HG02571 (cell line): ENCODE measurements around the gene PPP2R5B.

Experiments
- ATAC-seq: cut with Tn5 transposase; IDR thresholded peaks from one replicate; pipeline ENCODE4 v1.9.1; 2021; ENCODE audit warnings: mild to moderate bottlenecking, moderate library complexity; ENCODE audit not compliant: unreplicated experiment

The PPP2R5B gene

DNA sequence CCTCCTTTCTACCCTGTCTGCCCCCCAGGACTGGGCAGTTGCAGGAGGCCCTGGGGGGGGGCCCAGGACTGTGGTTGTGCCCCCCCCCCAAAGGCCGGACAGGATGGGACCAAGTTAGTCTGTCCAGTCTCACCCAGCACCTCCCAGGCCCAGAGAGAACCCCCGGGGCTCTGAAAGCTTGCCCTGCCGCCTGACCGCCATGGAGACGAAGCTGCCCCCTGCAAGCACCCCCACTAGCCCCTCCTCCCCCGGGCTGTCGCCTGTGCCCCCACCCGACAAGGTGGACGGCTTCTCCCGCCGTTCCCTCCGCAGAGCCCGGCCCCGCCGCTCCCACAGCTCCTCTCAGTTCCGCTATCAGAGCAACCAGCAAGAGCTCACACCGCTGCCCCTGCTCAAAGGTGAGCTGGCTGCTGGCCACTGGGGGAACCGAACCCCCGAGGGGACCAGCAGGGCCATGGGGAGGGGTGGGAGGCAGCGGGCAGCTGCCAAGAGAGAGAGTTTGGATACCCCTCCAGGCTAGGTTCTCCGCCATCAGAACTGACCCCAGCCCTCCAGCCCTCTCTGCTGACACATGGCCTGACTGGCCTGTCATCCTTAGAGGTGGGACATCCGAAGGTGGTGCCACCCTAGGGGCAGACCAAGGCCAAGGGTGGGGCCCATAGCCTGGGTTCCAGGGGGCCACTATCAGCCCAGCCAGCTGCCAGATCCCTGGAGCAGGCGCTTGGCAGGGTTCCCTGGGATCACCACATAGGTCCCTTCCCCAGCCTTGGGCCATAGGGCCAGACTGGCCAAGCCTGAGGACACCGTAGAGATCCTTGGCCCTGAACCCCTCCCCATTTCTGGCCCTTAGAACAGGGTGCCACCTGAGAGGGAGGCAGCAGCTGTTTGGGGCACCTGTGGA is 1.3 kb downstream of the PPP2R5B start:
- ATAC-seq, result no peak

DNA sequence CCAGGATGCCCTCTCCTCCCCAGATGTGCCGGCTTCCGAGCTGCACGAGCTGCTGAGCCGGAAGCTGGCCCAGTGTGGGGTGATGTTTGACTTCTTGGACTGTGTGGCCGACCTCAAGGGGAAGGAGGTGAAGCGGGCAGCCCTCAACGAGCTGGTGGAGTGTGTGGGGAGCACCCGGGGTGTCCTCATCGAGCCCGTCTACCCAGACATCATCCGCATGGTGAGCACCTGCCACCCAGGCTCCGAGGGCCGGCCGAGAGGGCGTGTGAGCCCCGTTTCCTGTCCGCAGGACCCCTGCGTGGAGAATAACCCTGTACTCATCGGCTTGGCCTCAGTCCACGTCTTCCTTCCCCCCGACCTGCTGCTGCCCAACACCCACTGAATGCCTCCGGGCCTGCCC is 2.2 kb downstream of the PPP2R5B start:
- ATAC-seq, result no peak

DNA sequence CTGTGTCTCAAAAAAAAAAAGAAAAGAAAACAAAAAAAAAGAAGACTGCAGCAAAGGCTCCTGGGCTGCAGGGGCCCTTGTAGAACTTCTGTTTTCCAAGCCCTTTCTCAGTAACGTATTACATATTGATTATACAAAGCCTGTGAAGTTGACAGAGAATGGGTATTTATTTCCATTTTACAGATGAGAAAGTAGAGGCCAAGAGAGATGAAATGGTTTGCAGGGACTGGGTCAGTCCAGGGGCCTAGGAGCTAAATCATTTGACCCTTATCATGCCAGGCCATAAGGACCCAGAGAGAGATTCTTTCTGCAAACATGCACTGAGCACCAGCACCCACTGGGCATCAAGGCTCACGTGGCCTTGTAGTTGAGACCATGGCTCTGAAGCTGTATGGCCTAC is 4.5 kb downstream of the PPP2R5B start:
- no peak for ATAC-seq

DNA sequence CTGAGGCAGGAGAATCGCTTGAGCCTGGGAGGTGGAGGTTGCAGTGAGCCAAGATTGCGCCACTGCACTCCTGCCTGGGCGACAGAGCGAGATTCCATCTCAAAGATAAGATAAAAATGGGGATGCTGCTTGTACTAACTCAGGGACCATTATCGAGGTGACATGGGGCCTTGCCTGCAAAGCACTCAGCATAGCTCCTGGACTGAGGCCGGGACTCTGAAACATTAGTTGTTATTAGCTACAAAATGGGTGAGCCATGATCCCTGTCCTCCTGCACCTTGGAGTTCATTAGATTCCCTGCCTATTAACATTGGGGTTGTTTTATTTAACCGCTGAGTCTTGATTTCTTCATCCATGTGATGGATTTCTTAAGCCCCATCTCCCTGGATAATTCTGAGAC is 5.1 kb downstream of the PPP2R5B start:
- no peak for ATAC-seq

DNA sequence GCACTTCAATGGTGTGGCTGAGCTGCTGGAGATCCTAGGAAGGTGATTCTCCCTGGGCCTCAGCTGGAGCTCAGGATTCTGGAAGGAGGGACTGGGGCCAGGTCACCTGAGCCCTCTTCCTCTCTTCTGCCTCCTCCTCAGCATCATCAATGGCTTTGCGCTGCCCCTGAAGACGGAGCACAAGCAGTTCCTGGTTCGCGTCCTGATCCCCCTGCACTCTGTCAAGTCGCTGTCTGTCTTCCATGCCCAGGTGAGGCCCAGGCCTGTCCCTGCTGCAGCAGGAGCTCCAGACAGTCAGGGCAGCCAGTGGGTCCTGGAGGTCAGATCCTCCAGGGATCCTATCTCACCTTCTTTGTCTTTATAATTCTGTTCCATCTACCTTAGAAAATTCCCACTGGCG is 5.9 kb downstream of the PPP2R5B start:
- no peak for ATAC-seq

DNA sequence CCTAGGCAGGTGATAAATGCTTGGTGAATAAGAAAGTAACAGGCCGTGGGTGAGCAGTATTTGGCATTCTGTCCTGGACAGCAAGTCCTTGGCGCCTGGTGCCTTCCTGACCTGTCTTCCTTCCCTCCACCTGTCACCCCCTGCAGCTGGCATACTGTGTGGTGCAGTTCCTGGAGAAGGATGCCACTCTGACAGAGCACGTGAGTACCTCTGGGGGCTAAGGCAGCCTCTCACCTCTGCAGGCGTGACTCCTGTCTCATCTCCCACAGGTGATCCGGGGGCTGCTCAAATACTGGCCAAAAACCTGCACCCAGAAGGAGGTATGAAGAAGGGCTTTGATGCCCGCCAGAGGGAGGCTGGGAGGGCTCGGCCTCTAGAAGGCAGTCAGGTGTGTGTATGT is 6.8 kb downstream of the PPP2R5B start:
- no peak for ATAC-seq

DNA sequence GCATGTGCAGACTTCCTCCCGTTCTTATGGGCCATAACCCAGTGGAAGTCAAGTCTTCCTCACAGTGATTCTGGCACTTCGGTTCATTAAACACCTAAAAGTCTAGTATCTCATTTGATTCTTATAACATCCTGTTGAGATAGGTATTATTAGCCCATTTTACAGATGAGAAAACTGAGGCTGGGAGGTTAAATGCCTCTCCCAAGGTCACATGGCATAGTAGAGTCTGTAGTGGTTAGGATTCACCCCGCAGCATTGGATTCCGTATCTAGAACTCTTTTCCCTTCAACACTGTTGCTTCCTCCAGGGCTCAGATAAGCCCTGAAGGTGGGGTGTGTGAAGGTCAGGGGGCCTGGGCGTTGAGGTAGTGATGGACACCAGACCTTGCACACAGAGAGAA is 7.8 kb downstream of the PPP2R5B start:
- ATAC-seq, result no peak

DNA sequence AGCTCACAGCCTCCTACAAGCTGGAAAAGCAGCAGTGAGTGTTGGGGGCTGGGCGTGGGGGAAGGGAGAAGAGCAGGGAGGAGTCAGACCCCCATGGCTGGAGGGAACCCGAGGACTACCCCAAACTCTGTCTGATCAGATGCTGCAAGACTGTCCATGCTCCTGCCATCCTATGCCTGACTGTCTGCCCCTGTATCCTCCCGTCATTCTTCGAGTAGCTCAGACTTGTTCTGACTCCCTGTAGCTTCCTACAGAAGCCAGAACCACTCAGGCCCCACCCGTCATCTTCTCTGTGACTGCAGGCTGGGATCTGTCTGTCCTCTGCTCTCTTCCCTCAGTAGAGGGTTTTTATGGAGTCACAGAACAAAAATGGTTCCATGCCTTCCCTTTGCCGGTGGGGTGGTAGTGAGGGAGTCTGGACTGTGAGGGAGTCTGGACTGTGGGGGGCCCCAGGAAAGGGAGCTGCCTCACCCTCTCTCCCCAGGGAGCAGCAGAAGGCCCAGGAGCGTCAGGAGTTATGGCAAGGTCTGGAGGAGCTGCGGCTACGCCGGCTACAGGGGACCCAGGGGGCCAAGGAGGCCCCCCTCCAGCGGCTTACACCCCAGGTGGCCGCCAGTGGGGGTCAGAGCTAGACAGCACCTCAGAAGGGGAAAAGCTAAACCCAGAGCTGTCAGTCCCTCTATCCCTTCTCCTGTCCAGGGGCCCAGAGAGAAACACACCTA is 8.9 kb downstream of the PPP2R5B start:
- no peak for ATAC-seq

DNA sequence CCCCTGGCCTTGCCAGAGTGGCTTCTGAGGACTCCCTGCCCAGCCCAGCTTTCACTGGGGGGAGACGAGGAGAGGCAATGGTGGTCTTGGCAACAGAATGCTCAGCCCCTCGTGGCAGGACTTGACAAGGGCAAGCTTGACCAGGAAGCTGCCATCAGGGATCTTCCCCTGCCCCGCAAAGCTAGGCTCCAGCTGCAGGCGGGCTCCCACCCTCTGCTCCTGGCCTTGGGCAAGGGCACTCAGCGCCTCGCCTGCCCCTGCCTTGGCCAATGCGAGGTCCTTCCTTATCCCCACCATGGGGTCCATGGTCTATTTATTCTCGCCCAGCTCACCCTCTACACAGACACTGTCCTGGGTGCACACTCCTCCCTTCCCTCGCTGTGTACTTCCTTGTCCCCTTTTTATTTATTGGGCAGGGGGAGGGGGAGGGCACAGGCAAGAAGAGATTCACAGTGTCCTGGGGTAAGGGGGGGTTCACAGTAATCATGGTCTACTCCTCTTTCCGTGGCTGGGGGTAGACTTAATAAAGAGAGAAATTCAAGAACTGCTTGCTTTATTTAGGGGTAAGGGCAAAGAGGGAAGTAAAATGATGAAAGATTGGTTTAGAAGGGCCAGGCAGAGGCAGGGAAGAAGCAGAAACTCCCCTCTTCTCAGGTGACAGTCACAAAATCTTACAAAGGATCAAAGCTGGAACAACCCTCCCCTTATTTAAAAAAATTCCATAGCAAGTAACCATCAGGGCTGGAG is 9.6 kb downstream of the PPP2R5B start:
- no peak for ATAC-seq

DNA sequence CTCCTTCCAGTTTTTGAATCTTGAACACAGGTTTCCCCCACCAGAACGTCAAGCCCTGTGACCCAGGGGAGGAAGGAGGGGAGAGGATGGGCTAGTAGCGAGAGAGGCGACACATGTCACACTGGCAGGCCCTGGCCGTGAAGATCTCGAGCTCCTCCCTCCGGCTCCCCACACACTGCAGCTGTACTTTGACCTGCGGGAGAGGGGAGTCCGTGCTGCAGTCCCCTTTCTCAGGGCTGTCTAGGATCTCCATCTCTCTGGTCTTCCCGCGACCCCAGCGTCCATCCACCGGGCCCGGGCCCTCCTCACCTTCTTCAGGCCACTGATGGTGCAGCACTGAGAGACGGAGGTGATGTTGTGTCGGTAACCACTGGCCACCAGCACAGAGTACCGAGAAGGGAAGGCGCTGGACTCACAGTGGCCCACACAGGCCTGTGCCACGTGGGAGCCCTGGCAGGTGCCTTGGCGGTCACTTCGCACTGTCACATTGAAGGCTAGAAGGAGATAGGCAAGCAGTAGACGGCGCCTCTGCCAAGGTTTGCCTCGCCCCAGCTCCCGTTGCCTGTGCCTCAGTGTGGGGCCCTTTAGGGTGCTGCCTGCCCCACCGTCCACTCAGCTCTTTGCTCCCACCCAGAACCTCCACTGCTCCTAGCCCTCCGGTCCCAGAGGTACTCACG is 10.3 kb downstream of the PPP2R5B start:
- no peak for ATAC-seq

DNA sequence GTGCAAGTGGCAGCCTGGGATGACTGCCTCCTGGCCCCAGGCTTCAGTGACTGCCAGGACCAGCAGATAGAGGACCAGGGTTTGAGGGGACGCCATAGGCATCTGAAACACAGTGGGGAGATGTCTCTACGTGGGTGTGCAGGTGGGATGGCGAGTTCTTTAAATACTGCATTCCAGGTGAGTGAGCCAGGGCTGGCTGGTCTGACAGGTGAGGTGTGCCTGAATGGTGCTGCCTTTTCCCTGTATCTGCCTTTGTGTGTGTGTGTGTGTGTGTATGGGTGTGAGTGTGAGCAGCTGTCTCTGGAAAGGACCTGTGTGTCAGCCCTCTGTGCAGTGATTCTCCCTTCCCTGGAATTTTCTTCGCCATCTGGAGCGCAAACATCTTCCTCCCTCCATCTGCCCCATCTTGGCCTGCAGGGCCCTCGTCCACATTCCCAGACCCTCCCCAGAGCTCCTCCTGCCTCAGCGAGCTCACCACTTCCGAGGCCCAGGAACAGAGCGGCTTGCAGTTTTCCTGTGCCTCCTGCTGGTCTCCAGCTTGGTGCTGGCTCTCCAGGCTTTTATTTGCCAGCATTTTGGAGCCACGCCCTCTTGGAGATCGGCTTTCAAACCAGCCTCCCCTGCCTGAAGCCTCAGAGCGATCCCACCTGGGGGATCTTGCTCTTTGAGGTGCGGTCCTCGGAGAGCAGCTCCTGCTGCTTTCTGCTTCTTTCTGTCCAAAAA is 11.0 kb downstream of the PPP2R5B start, which contains the start of gene GPHA2:
GPHA2 (minus strand) TSS at position 535 of the 723 bp plus-strand sequence; CDS start at position 102, 433 bp downstream.
- ATAC-seq, result no peak

DNA sequence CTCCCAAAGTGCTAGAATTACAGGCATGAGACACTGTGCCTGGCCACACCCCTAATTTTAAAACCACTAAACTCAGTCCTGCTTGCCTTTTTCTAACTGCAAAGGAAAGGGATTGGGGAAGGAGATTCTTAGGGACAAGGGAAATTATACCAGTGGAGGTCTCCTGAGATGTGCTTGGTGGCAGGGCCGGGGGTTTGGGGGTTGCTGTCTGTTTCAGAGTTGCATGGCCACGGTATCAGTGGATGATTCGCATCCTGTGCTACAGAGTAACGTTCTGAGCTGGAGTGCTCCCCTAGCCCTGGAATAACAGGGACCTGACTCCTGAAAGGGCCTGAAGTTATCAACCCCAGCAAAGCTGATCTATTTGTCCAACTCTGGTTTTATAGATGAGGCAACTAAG is 12.1 kb downstream of the PPP2R5B start:
- ATAC-seq, result no peak

DNA sequence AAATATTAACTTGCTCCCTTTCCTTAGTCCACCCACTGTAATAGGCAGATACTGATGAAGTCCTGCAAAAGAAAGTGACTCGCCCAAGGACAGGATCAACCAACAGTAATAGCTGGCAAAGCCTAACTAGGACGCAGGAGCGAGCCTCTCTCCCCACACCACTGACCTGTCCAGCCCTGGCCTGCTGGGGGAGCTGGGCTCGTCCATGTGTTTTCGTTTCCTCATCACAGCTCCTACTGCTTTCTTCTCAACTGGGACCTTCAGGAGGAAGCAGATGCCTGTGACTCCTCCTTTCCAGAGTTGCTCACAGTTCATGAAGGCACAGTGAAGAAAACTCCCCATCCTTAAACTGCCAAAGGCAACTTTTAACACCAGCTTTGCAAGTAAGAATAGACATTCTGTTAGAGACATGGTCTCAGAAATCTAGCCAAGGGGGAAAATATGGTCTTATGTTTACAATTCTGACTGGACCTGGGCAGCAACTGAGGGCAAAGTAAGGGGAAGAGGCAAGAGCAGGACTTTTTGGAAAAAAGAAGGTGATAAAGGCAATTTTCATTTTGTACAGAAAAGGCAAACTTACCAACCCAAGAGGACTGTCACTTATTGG is 22.8 kb downstream of the PPP2R5B start:
- no peak for ATAC-seq

DNA sequence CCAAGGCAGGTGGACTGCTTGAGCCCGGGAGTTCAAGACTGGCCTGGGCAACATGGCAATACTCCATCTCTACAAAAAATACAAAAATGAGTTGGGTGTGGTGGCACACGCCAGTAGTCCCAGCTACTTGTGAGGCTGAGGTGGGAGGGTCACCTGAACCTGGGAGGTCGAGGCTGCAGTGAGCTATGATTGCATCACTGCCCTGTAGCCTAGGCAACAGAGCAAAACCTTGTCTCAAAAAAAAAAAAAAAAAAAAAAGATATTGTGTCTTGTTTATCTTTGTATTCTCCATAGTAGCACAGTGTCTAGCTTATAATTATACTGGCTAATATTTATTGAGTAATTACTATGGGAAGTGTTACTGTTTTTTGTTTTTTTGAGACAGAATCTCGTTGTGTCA is 27.0 kb downstream of the PPP2R5B start:
- no peak for ATAC-seq

DNA sequence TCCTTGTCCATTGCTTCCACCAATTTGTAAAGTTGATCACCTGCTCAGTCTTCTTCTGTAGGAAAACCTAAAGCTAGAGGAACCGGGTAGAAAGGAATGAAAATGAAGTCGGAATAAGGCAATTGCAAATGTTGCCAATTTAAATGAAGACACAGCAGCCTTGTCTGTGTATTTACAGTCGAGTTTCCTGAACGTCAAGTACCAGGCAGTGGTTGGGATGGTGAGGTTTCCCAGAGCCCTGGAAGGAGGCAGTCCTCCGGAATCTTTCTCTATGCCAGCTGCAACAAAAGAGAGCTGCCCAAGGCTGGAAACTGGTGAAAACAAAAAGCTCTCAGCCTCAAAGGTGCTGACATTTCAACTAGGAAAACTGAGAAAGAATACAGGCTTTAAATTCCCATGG is 29.7 kb downstream of the PPP2R5B start:
- ATAC-seq, result no peak

DNA sequence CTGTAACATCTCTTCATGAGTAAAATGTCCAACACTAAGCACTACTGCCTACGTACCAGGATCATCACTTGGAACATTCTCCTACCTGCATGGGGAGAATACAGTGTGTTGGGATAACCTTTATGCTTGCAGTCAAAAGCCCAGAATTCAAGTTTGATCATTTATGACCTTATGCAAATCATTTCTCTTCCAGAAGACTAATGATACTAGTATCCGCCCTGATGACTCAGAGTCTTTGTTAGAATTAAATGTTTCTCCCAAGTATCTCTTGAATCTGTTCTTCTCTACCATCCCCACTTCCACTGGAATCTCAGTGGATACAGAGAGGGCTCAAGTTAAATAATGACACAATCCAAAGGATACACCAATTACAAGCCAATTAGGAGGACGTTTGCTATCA is 35.0 kb downstream of the PPP2R5B start:
- no peak for ATAC-seq

DNA sequence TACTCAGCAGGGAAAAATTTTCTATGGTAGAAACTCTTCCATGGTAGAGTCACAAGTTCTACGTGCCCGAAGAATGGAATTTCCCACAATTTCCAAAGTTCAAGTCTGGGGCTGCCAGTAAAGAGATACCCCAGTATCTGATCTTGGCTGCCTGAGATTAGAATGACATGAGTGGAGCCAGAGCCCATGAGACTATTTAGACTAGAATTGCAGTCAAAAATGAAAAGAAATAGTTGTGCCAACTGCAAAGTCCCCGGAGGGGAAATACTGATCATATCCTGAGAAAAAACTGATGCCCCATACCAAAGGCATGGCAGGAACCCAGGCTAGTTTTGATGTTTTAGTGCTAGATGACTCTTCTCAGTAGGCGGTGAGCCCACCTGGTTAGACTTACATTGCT is 36.2 kb downstream of the PPP2R5B start:
- no peak for ATAC-seq

DNA sequence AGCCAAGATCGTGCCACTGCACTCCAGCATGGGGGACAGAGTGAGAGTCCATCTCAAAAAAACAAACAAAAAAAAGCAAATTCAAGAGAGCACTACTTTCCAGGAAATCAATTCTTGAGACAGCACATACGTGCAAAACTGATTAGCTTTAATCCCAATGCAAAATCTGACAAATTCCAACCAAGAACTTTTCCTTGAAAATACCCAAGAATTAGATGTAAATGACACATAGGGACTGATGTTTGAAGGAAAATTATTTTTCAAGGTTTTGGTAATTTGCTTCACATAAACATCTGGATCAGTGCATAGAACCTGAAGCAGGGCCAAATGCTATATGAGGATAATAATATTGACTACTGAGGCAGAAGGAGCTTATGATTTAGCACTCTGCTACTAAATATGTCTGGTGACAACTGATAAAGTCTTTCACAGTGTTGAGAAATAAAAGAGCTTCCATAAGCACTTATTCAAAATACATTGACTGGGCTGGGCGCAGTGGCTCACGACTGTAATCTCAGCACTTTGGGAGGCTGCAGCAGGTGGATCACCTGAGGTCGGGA is 38.7 kb downstream of the PPP2R5B start:
- no peak for ATAC-seq

DNA sequence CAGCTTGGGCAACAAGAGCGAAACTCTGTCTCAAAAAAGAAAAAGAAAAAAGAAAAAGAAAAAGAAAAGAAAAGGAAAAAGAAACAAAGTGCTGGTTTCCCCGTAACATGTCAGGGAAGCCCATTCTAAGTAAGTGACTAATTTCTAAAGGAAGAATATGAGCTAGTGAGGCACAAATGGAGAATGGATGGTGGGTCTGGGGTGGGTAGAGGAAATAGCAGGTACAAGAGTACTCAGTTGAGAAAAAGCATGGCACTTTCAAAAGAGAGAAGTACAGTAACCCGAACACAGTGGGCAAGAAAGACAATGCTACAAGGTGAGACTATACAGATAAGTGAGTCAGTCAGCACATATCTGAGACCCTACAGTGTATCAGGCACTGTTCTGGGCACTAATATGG is 42.9 kb downstream of the PPP2R5B start:
- ATAC-seq, result no peak

DNA sequence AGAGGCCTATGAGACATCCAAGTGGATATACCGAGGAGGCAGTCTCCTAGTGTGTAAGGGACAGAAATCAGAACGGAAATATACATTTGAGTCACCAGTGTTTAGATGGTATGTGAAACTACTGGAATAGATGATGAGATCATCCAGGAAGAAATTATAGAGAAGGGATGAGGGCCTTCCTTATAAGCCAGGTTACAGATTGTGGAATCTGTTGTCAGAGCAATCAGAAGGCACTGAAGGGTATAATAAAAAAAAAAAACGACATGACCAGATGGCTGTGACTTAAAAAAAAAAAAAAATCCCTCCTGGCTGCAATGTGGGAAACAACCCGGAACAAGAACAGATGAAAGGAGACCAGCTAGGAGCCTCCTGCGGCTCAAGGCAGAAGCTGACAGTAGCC is 44.7 kb downstream of the PPP2R5B start:
- ATAC-seq, result no peak
